HG03196 (cell line): Measurements from ENCODE around the gene PTPN3.

ENCODE experiments used
- ATAC-seq: cut with Tn5 transposase; IDR thresholded peaks from one replicate; pipeline ENCODE4 v1.9.1; 2021; ENCODE audit not compliant: unreplicated experiment

The PTPN3 gene

GRCh38 chr9:109453210-109453842 lies 44.8 kb downstream of the PTPN3 start:
- ATAC-seq: no peak

GRCh38 chr9:109452761-109453160 lies 45.3 kb downstream of the PTPN3 start:
- ATAC-seq: no peak

GRCh38 chr9:109451311-109452025 lies 46.6 kb downstream of the PTPN3 start:
- no peak for ATAC-seq

- ATAC-seq: no peak
Observed at GRCh38 chr9:109450346-109450745, 47.8 kb downstream of the PTPN3 start.

- no peak for ATAC-seq
Observed at GRCh38 chr9:109449036-109449798, 48.9 kb downstream of the PTPN3 start.

GRCh38 chr9:109448223-109448622 lies 49.9 kb downstream of the PTPN3 start:
- ATAC-seq: no peak

- ATAC-seq: no peak
Observed at GRCh38 chr9:109447329-109448076, 50.6 kb downstream of the PTPN3 start.

GRCh38 chr9:109444771-109445320 lies 53.3 kb downstream of the PTPN3 start:
- ATAC-seq: no peak

GRCh38 chr9:109442716-109443115 lies 55.4 kb downstream of the PTPN3 start:
- no peak for ATAC-seq

- no peak for ATAC-seq
Observed at GRCh38 chr9:109441296-109441695, 56.8 kb downstream of the PTPN3 start.

- peak; percentile 95 for ATAC-seq
Observed at GRCh38 chr9:109440797-109441287, 57.3 kb downstream of the PTPN3 start.

GRCh38 chr9:109440117-109440515 lies 58.0 kb downstream of the PTPN3 start:
- ATAC-seq: peak; percentile 30

- no peak for ATAC-seq
Observed at GRCh38 chr9:109439378-109440116, 58.6 kb downstream of the PTPN3 start.

- no peak for ATAC-seq
Observed at GRCh38 chr9:109437286-109437685, 60.8 kb downstream of the PTPN3 start.

- ATAC-seq: no peak
Observed at GRCh38 chr9:109436071-109436470, 62.0 kb downstream of the PTPN3 start.

- no peak for ATAC-seq
Observed at GRCh38 chr9:109433476-109433875, 64.6 kb downstream of the PTPN3 start.

- ATAC-seq: no peak
Observed at GRCh38 chr9:109430231-109430630, 67.9 kb downstream of the PTPN3 start.

GRCh38 chr9:109428854-109429253 lies 69.3 kb downstream of the PTPN3 start:
- no peak for ATAC-seq

GRCh38 chr9:109427886-109428285 lies 70.2 kb downstream of the PTPN3 start:
- no peak for ATAC-seq
